GM23338 (cell line): ENCODE results near the gene FIG4. TPM values are rescaled to one million over a fixed set of nuclear protein-coding genes. Genes with fewer than 3 reads are reported as not detected.

ENCODE experiments used
- ATAC-seq: fragments of 200-7000 bp; cut with Tn5 transposase; 3 replicates; pipeline ENCODE4 v1.9.1; 2020
- DNase-seq: peaks from one replicate; pipeline ENCODE4 v3.0.0-alpha.2; 2015; ENCODE audit warnings: low spot score
- H2AFZ ChIP-seq: fragments of 200-600 bp; sonication (generic); 2 replicates; pipeline ENCODE4 v1.8.0; 2016; ENCODE audit warnings: antibody characterized with exemption, mild to moderate bottlenecking, moderate library complexity
- H3F3A ChIP-seq: fragments of 200-600 bp; sonication (generic); replicated peaks from 2 replicates; pipeline ENCODE4 v1.8.0; 2017; ENCODE audit warnings: antibody characterized with exemption, mixed run types, low read depth
- H3K27ac ChIP-seq: fragments of 200-600 bp; sonication (generic); 2 replicates; pipeline ENCODE4 v1.6.1; 2016; ENCODE audit warnings: low read depth
- H3K27me3 ChIP-seq: fragments of 200-600 bp; sonication (generic); 2 replicates; pipeline ENCODE4 v1.8.0; 2016; ENCODE audit warnings: mild to moderate bottlenecking, mixed run types, moderate library complexity; ENCODE audit not compliant: insufficient read depth
- H3K36me3 ChIP-seq: fragments of 200-600 bp; sonication (generic); 2 replicates; pipeline ENCODE4 v1.8.0; 2016; ENCODE audit warnings: mild to moderate bottlenecking; ENCODE audit not compliant: insufficient read depth
- H3K4me1 ChIP-seq: fragments of 200-600 bp; sonication (generic); 2 replicates; pipeline ENCODE4 v1.8.0; 2016; ENCODE audit warnings: mild to moderate bottlenecking, moderate library complexity; ENCODE audit not compliant: insufficient read depth
- H3K4me2 ChIP-seq: fragments of 200-600 bp; sonication (generic); 2 replicates; pipeline ENCODE4 v1.7.1; 2017; ENCODE audit warnings: mixed run types
- H3K4me3 ChIP-seq: fragments of 200-600 bp; sonication (generic); 2 replicates; pipeline ENCODE4 v1.6.1; 2016; ENCODE audit warnings: mixed run types
- H3K79me2 ChIP-seq: fragments of 200-600 bp; sonication (generic); replicated peaks from 2 replicates; pipeline ENCODE4 v1.8.0; 2017; ENCODE audit warnings: mild to moderate bottlenecking; ENCODE audit not compliant: insufficient read depth
- H3K9me2 ChIP-seq: fragments of 200-600 bp; sonication (generic); 2 replicates; pipeline ENCODE4 v1.8.0; 2017; ENCODE audit not compliant: insufficient read depth
- H4K20me1 ChIP-seq: fragments of 200-600 bp; sonication (generic); replicated peaks from 2 replicates; pipeline ENCODE4 v1.8.0; 2017; ENCODE audit warnings: mild to moderate bottlenecking; ENCODE audit not compliant: insufficient read depth
- H3K27ac Mint-ChIP-seq: 2 replicates; pipeline ENCODE4 v1.8.0; 2020; ENCODE audit warnings: inconsistent platforms, mild to moderate bottlenecking, moderate library complexity, mixed read lengths
- H3K27me3 Mint-ChIP-seq: 3 replicates; pipeline ENCODE4 v1.8.0; 2022; ENCODE audit warnings: low read depth, mild to moderate bottlenecking, moderate library complexity, mixed read lengths, inconsistent platforms; ENCODE audit not compliant: insufficient read depth, poor library complexity
- H3K36me3 Mint-ChIP-seq: 3 replicates; pipeline ENCODE4 v1.8.0; 2021; ENCODE audit warnings: low read depth, mild to moderate bottlenecking, inconsistent platforms, moderate library complexity, mixed read lengths
- H3K4me1 Mint-ChIP-seq: 3 replicates; pipeline ENCODE4 v1.8.0; 2020; ENCODE audit warnings: mild to moderate bottlenecking, inconsistent platforms, mixed read lengths
- H3K4me3 Mint-ChIP-seq: 3 replicates; pipeline ENCODE4 v1.8.0; 2021; ENCODE audit warnings: moderate library complexity, mild to moderate bottlenecking, inconsistent platforms, mixed read lengths
- H3K9me3 Mint-ChIP-seq: 3 replicates; pipeline ENCODE4 v1.8.0; 2020; ENCODE audit warnings: moderate library complexity, mild to moderate bottlenecking, inconsistent platforms, mixed read lengths
- CREB1 ChIP-seq: fragments of 250-450 bp; sonication (Bioruptor Pico); IDR thresholded peaks from 2 replicates; pipeline ENCODE4 v1.5.0; 2020; ENCODE audit warnings: low read depth, mild to moderate bottlenecking, moderate library complexity
- CTCF ChIP-seq, 2 experiments: fragments of 200-600 bp in 1 of 2; sonication (generic) in 1 of 2; conservative IDR thresholded peaks; 2 replicates each; pipeline versions ENCODE4 v1.5.1 to v1.6.1; 2016 to 2017; ENCODE audit warnings: antibody characterized with exemption in 2 of 2, low read depth in 2 of 2, mild to moderate bottlenecking in 2 of 2, moderate library complexity in 1 of 2
- ETS1 ChIP-seq: IDR thresholded peaks from 2 replicates; pipeline ENCODE4 v1.6.1; 2016; ENCODE audit warnings: antibody characterized with exemption
- EZH2 ChIP-seq: fragments of 200-600 bp; sonication (generic); IDR thresholded peaks from one replicate; pipeline ENCODE4 v1.8.0; 2017; ENCODE audit warnings: antibody characterized with exemption, mild to moderate bottlenecking, low read depth; ENCODE audit not compliant: unreplicated experiment
- EZH2phosphoT487 ChIP-seq: fragments of 200-600 bp; sonication (generic); IDR thresholded peaks from one replicate; pipeline ENCODE4 v1.8.1; 2018; ENCODE audit warnings: antibody characterized with exemption; ENCODE audit not compliant: unreplicated experiment
- JUNB ChIP-seq: IDR thresholded peaks from one replicate; pipeline ENCODE4 v1.6.1; 2016; ENCODE audit warnings: antibody characterized with exemption; ENCODE audit not compliant: unreplicated experiment
- NANOG ChIP-seq: IDR thresholded peaks from 2 replicates; pipeline ENCODE4 v1.6.1; 2016; ENCODE audit warnings: antibody characterized with exemption, borderline replicate concordance
- POLR2AphosphoS5 ChIP-seq: IDR thresholded peaks from 2 replicates; pipeline ENCODE4 v1.6.1; 2016; ENCODE audit warnings: antibody characterized with exemption, low read depth
- STAT1 ChIP-seq: IDR thresholded peaks from one replicate; pipeline ENCODE4 v1.6.1; 2016; ENCODE audit warnings: antibody characterized with exemption; ENCODE audit not compliant: unreplicated experiment
- ZNF114 ChIP-seq: fragments of 250-450 bp; sonication (Bioruptor Pico); IDR thresholded peaks from 2 replicates; pipeline ENCODE4 v1.5.0; 2020; ENCODE audit warnings: mild to moderate bottlenecking, moderate library complexity
- ZNF331 ChIP-seq: fragments of 250-450 bp; sonication (Bioruptor Pico); IDR thresholded peaks from 2 replicates; pipeline ENCODE4 v1.5.0; 2020; ENCODE audit warnings: low read depth, mild to moderate bottlenecking, moderate library complexity
- polyA plus RNA-seq: library from polyadenylated mRNA; unstranded; fragments of >200 nt; fragmentation: Nextera tagmentation; extraction: Ambion mirVana; gene quantifications from 2 replicates; pipeline ENCODE4 v1.2.1, GENCODE V29; 2016
- total RNA-seq: library from RNA; depleted of rRNA; stranded (reverse); fragments of >200 nt; shearing (Covaris generic); gene quantifications from 2 replicates; pipeline ENCODE4 v1.2.3, GENCODE V29; 2014
- TF ChIP-seq, protein P1 (sequence below): fragments of 250-450 bp; sonication (Bioruptor Pico); IDR thresholded peaks from 2 replicates; pipeline ENCODE4 v1.5.0; 2020; ENCODE audit warnings: mild to moderate bottlenecking, moderate library complexity
- TF ChIP-seq, protein P2 (sequence below): IDR thresholded peaks from one replicate; pipeline ENCODE4 v1.6.1; 2018; ENCODE audit warnings: antibody characterized with exemption; ENCODE audit not compliant: unreplicated experiment

Gene FIG4
- total and polyA plus RNA-seq, 2 experiments from 2014 or later, result 7.0 to 16.9 TPM

DNA sequence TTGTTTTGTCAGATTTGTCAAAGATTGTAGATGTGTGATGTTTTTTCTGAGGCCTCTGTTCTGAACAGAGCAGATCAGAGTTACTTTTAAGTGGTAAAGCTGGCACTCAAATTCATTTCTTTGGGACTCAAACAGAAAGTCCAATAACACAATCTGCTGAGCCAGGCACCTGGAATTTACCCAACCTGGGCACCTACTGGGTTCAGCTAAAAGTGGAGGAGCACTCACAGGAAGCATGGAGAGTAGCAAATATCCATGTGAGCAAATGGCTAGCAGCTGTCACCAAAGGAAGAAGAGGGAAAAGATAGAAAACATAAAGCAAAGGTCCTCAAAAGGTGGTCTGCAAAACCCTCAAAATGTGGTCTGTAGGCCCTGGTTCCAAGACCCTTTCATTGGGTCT, 116.8 kb downstream of the FIG4 start:
- Histone ChIP-seq H3K4me3 (no peak overlapping the region), H2AFZ (no peak overlapping the region), H3K36me3 (no peaks in the 10 kb centered on the region), H3K27me3 (no peaks in the 10 kb centered on the region), H3F3A (no peaks in the 10 kb centered on the region), H4K20me1 (no peaks in the 10 kb centered on the region), H3K27ac (no peak overlapping the region), H3K9me2 (no peaks in the 10 kb centered on the region), H3K4me2 (no peak overlapping the region), H3K4me1 (peaks cover 11% of the 10 kb centered on the region; the same call in 1 of the 2 replicates), H3K79me2 (no peaks in the 10 kb centered on the region)
- peaks cover 3% of the 10 kb centered on the region; the same call in 1 of the 3 replicates for H3K36me3 Mint-ChIP-seq
- DNase-seq, result no peak
- peaks cover 27% of the 10 kb centered on the region; the same call in 2 of the 3 replicates for H3K4me1 Mint-ChIP-seq
- no peak overlapping the region for H3K4me3 Mint-ChIP-seq
- TF ChIP-seq ZNF331 (CRISPR knock-in tag) (no peak), JUNB (no peak), ETS1 (no peak), NANOG (no peak), EZH2 (no peak), POLR2AphosphoS5 (no peak), ZNF114 (CRISPR knock-in tag) (no peak), STAT1 (no peak), EZH2phosphoT487 (no peak), CREB1 (CRISPR knock-in tag) (no peak), CTCF (conservative IDR thresholded peaks at IDR 0.05; ENCODE audit: low read depth in 2 of 2) (no peak)
- TF ChIP-seq, protein P1, sequence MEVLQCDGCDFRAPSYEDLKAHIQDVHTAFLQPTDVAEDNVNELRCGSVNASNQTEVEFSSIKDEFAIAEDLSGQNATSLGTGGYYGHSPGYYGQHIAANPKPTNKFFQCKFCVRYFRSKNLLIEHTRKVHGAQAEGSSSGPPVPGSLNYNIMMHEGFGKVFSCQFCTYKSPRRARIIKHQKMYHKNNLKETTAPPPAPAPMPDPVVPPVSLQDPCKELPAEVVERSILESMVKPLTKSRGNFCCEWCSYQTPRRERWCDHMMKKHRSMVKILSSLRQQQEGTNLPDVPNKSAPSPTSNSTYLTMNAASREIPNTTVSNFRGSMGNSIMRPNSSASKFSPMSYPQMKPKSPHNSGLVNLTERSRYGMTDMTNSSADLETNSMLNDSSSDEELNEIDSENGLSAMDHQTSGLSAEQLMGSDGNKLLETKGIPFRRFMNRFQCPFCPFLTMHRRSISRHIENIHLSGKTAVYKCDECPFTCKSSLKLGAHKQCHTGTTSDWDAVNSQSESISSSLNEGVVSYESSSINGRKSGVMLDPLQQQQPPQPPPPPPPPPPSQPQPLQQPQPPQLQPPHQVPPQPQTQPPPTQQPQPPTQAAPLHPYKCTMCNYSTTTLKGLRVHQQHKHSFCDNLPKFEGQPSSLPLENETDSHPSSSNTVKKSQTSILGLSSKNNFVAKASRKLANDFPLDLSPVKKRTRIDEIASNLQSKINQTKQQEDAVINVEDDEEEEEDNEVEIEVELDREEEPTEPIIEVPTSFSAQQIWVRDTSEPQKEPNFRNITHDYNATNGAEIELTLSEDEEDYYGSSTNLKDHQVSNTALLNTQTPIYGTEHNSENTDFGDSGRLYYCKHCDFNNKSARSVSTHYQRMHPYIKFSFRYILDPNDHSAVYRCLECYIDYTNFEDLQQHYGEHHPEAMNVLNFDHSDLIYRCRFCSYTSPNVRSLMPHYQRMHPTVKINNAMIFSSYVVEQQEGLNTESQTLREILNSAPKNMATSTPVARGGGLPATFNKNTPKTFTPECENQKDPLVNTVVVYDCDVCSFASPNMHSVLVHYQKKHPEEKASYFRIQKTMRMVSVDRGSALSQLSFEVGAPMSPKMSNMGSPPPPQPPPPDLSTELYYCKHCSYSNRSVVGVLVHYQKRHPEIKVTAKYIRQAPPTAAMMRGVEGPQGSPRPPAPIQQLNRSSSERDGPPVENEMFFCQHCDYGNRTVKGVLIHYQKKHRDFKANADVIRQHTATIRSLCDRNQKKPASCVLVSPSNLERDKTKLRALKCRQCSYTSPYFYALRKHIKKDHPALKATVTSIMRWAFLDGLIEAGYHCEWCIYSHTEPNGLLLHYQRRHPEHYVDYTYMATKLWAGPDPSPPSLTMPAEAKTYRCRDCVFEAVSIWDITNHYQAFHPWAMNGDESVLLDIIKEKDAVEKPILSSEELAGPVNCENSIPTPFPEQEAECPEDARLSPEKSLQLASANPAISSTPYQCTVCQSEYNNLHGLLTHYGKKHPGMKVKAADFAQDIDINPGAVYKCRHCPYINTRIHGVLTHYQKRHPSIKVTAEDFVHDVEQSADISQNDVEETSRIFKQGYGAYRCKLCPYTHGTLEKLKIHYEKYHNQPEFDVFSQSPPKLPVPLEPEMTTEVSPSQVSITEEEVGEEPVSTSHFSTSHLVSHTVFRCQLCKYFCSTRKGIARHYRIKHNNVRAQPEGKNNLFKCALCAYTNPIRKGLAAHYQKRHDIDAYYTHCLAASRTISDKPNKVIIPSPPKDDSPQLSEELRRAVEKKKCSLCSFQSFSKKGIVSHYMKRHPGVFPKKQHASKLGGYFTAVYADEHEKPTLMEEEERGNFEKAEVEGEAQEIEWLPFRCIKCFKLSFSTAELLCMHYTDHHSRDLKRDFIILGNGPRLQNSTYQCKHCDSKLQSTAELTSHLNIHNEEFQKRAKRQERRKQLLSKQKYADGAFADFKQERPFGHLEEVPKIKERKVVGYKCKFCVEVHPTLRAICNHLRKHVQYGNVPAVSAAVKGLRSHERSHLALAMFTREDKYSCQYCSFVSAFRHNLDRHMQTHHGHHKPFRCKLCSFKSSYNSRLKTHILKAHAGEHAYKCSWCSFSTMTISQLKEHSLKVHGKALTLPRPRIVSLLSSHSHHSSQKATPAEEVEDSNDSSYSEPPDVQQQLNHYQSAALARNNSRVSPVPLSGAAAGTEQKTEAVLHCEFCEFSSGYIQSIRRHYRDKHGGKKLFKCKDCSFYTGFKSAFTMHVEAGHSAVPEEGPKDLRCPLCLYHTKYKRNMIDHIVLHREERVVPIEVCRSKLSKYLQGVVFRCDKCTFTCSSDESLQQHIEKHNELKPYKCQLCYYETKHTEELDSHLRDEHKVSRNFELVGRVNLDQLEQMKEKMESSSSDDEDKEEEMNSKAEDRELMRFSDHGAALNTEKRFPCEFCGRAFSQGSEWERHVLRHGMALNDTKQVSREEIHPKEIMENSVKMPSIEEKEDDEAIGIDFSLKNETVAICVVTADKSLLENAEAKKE (CRISPR knock-in tag), result no peak
- TF ChIP-seq, protein P2, sequence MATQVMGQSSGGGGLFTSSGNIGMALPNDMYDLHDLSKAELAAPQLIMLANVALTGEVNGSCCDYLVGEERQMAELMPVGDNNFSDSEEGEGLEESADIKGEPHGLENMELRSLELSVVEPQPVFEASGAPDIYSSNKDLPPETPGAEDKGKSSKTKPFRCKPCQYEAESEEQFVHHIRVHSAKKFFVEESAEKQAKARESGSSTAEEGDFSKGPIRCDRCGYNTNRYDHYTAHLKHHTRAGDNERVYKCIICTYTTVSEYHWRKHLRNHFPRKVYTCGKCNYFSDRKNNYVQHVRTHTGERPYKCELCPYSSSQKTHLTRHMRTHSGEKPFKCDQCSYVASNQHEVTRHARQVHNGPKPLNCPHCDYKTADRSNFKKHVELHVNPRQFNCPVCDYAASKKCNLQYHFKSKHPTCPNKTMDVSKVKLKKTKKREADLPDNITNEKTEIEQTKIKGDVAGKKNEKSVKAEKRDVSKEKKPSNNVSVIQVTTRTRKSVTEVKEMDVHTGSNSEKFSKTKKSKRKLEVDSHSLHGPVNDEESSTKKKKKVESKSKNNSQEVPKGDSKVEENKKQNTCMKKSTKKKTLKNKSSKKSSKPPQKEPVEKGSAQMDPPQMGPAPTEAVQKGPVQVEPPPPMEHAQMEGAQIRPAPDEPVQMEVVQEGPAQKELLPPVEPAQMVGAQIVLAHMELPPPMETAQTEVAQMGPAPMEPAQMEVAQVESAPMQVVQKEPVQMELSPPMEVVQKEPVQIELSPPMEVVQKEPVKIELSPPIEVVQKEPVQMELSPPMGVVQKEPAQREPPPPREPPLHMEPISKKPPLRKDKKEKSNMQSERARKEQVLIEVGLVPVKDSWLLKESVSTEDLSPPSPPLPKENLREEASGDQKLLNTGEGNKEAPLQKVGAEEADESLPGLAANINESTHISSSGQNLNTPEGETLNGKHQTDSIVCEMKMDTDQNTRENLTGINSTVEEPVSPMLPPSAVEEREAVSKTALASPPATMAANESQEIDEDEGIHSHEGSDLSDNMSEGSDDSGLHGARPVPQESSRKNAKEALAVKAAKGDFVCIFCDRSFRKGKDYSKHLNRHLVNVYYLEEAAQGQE, result no peak
- H3K9me3 Mint-ChIP-seq, result no peaks in the 10 kb centered on the region
- no peak for ATAC-seq
- H3K27me3 Mint-ChIP-seq, result no peaks in the 10 kb centered on the region
- H3K27ac Mint-ChIP-seq, result peak overlapping the region; percentile 31; the same call in 1 of the 2 replicates
